ENCODE results near the gene NFIA. TPM values are rescaled to one million over a fixed set of nuclear protein-coding genes. Genes with fewer than 3 reads are reported as not detected.
A peak's percentile ranks its signal among the peaks of the same experiment; 100 is the strongest.

NFIA gene
- total and polyA plus RNA-seq, 9 of the 15 experiments (the other 6 are each of a cell fraction or from before 2014, with no cell fraction given) = 5.3 to 24.9 (median 9.8) TPM

DNA sequence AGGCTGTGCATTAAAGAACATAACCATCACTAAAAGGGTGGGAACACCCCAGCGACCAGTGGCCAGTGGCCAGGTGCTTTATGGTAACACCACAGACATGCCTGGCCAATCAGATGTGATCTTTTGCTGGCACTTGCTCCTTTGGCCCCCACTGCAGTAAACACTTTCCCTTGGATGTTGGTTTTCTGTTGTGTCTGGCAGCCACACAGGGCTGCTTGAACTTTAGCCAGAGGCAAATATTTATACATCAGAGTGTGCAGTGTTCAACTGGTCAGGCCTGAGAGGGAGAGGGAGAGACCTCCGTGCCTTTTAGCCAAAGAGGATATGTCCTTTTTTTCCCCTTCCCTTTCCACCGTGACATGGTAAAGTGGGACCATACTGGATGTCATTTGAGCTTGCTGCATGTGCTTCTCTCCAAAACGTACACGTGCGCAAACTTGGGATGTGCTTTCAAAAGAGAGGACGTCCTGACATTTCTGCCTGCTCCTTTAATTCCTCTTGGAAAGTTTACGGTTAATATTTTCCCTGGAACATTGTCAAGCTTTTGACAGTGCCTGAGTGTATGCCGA is 101.2 kb downstream of the NFIA start (continued):
- TF ChIP-seq ZBTB17 (CRISPR knock-in tag; IDR thresholded peaks at IDR 0.05) (peak; percentile 89), RB1 (IDR thresholded peaks at IDR 0.05; ENCODE audit: low read depth) (no peak), FOXA1 (IDR thresholded peaks at IDR 0.05; ENCODE audit: borderline replicate concordance) (no peak), NCOA2 (IDR thresholded peaks at IDR 0.05; ENCODE audit: partially characterized antibody in 2 of 2) (no peak), ZNF717 (CRISPR knock-in tag; IDR thresholded peaks at IDR 0.05) (no peak), ZNF561 (CRISPR knock-in tag; conservative IDR thresholded peaks at IDR 0.05) (no peak), ZNF232 (CRISPR knock-in tag; IDR thresholded peaks at IDR 0.05) (no peak), FOXK1 (CRISPR knock-in tag; IDR thresholded peaks at IDR 0.05; ENCODE audit: borderline replicate concordance) (no peak)
- TF ChIP-seq, protein P1, sequence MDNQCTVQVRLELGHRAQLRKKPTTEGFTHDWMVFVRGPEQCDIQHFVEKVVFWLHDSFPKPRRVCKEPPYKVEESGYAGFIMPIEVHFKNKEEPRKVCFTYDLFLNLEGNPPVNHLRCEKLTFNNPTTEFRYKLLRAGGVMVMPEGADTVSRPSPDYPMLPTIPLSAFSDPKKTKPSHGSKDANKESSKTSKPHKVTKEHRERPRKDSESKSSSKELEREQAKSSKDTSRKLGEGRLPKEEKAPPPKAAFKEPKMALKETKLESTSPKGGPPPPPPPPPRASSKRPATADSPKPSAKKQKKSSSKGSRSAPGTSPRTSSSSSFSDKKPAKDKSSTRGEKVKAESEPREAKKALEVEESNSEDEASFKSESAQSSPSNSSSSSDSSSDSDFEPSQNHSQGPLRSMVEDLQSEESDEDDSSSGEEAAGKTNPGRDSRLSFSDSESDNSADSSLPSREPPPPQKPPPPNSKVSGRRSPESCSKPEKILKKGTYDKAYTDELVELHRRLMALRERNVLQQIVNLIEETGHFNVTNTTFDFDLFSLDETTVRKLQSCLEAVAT (IDR thresholded peaks at IDR 0.05) = 0 out of 4 replicates have a peak, but pooled peaks of 1 of the 2 experiments have one; percentile 7
- TF ChIP-seq, protein P2, sequence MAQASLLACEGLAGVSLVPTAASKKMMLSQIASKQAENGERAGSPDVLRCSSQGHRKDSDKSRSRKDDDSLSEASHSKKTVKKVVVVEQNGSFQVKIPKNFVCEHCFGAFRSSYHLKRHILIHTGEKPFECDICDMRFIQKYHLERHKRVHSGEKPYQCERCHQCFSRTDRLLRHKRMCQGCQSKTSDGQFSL (CRISPR knock-in tag; IDR thresholded peaks at IDR 0.05) = no peak
- TF ChIP-seq, protein P2 (tag; IDR thresholded peaks at IDR 0.05) = peak in 1 of 2 experiments; percentile 12; a peak in 1 of 4 replicates
- TF ChIP-seq, protein P3, sequence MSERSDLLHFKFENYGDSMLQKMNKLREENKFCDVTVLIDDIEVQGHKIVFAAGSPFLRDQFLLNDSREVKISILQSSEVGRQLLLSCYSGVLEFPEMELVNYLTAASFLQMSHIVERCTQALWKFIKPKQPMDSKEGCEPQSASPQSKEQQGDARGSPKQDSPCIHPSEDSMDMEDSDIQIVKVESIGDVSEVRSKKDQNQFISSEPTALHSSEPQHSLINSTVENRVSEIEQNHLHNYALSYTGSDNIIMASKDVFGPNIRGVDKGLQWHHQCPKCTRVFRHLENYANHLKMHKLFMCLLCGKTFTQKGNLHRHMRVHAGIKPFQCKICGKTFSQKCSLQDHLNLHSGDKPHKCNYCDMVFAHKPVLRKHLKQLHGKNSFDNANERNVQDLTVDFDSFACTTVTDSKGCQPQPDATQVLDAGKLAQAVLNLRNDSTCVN (CRISPR knock-in tag; IDR thresholded peaks at IDR 0.05) = no peak
- TF ChIP-seq, protein P4, sequence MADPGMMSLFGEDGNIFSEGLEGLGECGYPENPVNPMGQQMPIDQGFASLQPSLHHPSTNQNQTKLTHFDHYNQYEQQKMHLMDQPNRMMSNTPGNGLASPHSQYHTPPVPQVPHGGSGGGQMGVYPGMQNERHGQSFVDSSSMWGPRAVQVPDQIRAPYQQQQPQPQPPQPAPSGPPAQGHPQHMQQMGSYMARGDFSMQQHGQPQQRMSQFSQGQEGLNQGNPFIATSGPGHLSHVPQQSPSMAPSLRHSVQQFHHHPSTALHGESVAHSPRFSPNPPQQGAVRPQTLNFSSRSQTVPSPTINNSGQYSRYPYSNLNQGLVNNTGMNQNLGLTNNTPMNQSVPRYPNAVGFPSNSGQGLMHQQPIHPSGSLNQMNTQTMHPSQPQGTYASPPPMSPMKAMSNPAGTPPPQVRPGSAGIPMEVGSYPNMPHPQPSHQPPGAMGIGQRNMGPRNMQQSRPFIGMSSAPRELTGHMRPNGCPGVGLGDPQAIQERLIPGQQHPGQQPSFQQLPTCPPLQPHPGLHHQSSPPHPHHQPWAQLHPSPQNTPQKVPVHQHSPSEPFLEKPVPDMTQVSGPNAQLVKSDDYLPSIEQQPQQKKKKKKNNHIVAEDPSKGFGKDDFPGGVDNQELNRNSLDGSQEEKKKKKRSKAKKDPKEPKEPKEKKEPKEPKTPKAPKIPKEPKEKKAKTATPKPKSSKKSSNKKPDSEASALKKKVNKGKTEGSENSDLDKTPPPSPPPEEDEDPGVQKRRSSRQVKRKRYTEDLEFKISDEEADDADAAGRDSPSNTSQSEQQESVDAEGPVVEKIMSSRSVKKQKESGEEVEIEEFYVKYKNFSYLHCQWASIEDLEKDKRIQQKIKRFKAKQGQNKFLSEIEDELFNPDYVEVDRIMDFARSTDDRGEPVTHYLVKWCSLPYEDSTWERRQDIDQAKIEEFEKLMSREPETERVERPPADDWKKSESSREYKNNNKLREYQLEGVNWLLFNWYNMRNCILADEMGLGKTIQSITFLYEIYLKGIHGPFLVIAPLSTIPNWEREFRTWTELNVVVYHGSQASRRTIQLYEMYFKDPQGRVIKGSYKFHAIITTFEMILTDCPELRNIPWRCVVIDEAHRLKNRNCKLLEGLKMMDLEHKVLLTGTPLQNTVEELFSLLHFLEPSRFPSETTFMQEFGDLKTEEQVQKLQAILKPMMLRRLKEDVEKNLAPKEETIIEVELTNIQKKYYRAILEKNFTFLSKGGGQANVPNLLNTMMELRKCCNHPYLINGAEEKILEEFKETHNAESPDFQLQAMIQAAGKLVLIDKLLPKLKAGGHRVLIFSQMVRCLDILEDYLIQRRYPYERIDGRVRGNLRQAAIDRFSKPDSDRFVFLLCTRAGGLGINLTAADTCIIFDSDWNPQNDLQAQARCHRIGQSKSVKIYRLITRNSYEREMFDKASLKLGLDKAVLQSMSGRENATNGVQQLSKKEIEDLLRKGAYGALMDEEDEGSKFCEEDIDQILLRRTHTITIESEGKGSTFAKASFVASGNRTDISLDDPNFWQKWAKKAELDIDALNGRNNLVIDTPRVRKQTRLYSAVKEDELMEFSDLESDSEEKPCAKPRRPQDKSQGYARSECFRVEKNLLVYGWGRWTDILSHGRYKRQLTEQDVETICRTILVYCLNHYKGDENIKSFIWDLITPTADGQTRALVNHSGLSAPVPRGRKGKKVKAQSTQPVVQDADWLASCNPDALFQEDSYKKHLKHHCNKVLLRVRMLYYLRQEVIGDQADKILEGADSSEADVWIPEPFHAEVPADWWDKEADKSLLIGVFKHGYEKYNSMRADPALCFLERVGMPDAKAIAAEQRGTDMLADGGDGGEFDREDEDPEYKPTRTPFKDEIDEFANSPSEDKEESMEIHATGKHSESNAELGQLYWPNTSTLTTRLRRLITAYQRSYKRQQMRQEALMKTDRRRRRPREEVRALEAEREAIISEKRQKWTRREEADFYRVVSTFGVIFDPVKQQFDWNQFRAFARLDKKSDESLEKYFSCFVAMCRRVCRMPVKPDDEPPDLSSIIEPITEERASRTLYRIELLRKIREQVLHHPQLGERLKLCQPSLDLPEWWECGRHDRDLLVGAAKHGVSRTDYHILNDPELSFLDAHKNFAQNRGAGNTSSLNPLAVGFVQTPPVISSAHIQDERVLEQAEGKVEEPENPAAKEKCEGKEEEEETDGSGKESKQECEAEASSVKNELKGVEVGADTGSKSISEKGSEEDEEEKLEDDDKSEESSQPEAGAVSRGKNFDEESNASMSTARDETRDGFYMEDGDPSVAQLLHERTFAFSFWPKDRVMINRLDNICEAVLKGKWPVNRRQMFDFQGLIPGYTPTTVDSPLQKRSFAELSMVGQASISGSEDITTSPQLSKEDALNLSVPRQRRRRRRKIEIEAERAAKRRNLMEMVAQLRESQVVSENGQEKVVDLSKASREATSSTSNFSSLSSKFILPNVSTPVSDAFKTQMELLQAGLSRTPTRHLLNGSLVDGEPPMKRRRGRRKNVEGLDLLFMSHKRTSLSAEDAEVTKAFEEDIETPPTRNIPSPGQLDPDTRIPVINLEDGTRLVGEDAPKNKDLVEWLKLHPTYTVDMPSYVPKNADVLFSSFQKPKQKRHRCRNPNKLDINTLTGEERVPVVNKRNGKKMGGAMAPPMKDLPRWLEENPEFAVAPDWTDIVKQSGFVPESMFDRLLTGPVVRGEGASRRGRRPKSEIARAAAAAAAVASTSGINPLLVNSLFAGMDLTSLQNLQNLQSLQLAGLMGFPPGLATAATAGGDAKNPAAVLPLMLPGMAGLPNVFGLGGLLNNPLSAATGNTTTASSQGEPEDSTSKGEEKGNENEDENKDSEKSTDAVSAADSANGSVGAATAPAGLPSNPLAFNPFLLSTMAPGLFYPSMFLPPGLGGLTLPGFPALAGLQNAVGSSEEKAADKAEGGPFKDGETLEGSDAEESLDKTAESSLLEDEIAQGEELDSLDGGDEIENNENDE (IDR thresholded peaks at IDR 0.05; ENCODE audit: low read depth, low read length) = no peak
